Measurements from ENCODE around the gene GOLIM4. TPM values are rescaled to one million over a fixed set of nuclear protein-coding genes. Genes with fewer than 3 reads are reported as not detected.

GOLIM4 gene
- total and polyA plus RNA-seq, 2 of the 13 experiments (the other 11 are each of a cell fraction or from before 2014, with no cell fraction given): 10.9 to 47.7 TPM

- TF ChIP-seq TERF1 (CRISPR knock-in tag; IDR thresholded peaks at IDR 0.05) (no peak), KDM6A (CRISPR knock-in tag; IDR thresholded peaks at IDR 0.05; ENCODE audit: low read depth) (no peak), IKZF4 (CRISPR knock-in tag; IDR thresholded peaks at IDR 0.05; ENCODE audit: borderline replicate concordance, low read depth, not compliant biosample characterization) (no peak), NFRKB (IDR thresholded peaks at IDR 0.05) (no peak), RELA (CRISPR knock-in tag; IDR thresholded peaks at IDR 0.05) (no peak), HNF4G (IDR thresholded peaks at IDR 0.05; ENCODE audit: borderline replicate concordance, low read depth, low read length) (peak; percentile 39; the same call in 1 of the 2 replicates), HNF4G (CRISPR knock-in tag; IDR thresholded peaks at IDR 0.05; ENCODE audit: borderline replicate concordance, low read depth) (no peak), MIXL1 (CRISPR knock-in tag; IDR thresholded peaks at IDR 0.05) (peak; percentile 40; the same call in 1 of the 2 replicates), ATAD3A (CRISPR knock-in tag; IDR thresholded peaks at IDR 0.05) (no peak), TCF7 (IDR thresholded peaks at IDR 0.05; ENCODE audit: low read depth) (no peak), NR2F1 (CRISPR knock-in tag; IDR thresholded peaks at IDR 0.05) (0 out of 4 replicates have a peak, but pooled peaks of 1 of the 2 experiments have one; percentile 14), MTF1 (CRISPR knock-in tag; IDR thresholded peaks at IDR 0.05) (no peak), HOMEZ (CRISPR knock-in tag; IDR thresholded peaks at IDR 0.05; ENCODE audit: low read depth) (peak; percentile 35; the same call in 1 of the 2 replicates), HNF4A (CRISPR knock-in tag; IDR thresholded peaks at IDR 0.05) (peak; percentile 70), PHF8 (CRISPR knock-in tag; IDR thresholded peaks at IDR 0.05) (no peak), TBL1XR1 (IDR thresholded peaks at IDR 0.05; ENCODE audit: borderline replicate concordance, low read length, partially characterized antibody) (no peak), RARA (CRISPR knock-in tag; IDR thresholded peaks at IDR 0.05) (no peak)
- TF ChIP-seq, protein P1, sequence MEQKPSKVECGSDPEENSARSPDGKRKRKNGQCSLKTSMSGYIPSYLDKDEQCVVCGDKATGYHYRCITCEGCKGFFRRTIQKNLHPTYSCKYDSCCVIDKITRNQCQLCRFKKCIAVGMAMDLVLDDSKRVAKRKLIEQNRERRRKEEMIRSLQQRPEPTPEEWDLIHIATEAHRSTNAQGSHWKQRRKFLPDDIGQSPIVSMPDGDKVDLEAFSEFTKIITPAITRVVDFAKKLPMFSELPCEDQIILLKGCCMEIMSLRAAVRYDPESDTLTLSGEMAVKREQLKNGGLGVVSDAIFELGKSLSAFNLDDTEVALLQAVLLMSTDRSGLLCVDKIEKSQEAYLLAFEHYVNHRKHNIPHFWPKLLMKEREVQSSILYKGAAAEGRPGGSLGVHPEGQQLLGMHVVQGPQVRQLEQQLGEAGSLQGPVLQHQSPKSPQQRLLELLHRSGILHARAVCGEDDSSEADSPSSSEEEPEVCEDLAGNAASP (CRISPR knock-in tag; IDR thresholded peaks at IDR 0.05; ENCODE audit: borderline replicate concordance): no peak
- TF ChIP-seq, protein P2, sequence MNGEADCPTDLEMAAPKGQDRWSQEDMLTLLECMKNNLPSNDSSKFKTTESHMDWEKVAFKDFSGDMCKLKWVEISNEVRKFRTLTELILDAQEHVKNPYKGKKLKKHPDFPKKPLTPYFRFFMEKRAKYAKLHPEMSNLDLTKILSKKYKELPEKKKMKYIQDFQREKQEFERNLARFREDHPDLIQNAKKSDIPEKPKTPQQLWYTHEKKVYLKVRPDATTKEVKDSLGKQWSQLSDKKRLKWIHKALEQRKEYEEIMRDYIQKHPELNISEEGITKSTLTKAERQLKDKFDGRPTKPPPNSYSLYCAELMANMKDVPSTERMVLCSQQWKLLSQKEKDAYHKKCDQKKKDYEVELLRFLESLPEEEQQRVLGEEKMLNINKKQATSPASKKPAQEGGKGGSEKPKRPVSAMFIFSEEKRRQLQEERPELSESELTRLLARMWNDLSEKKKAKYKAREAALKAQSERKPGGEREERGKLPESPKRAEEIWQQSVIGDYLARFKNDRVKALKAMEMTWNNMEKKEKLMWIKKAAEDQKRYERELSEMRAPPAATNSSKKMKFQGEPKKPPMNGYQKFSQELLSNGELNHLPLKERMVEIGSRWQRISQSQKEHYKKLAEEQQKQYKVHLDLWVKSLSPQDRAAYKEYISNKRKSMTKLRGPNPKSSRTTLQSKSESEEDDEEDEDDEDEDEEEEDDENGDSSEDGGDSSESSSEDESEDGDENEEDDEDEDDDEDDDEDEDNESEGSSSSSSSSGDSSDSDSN (CRISPR knock-in tag; IDR thresholded peaks at IDR 0.05): no peak
- TF ChIP-seq, protein P3, sequence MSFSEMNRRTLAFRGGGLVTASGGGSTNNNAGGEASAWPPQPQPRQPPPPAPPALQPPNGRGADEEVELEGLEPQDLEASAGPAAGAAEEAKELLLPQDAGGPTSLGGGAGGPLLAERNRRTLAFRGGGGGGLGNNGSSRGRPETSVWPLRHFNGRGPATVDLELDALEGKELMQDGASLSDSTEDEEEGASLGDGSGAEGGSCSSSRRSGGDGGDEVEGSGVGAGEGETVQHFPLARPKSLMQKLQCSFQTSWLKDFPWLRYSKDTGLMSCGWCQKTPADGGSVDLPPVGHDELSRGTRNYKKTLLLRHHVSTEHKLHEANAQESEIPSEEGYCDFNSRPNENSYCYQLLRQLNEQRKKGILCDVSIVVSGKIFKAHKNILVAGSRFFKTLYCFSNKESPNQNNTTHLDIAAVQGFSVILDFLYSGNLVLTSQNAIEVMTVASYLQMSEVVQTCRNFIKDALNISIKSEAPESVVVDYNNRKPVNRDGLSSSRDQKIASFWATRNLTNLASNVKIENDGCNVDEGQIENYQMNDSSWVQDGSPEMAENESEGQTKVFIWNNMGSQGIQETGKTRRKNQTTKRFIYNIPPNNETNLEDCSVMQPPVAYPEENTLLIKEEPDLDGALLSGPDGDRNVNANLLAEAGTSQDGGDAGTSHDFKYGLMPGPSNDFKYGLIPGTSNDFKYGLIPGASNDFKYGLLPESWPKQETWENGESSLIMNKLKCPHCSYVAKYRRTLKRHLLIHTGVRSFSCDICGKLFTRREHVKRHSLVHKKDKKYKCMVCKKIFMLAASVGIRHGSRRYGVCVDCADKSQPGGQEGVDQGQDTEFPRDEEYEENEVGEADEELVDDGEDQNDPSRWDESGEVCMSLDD (CRISPR knock-in tag; IDR thresholded peaks at IDR 0.05; ENCODE audit: borderline replicate concordance): no peak
These were observed 7.5 kb downstream of the GOLIM4 start (continued) for GRCh38 chr3:168088106-168088720.

All from HepG2 (cell line).